ENCODE measurements around the gene FAM240A.

- TF ChIP-seq EZH2phosphoT487 (IDR thresholded peaks at IDR 0.05) = no peak
- no peak for TF ChIP-seq CTCF (IDR thresholded peaks at IDR 0.05)
Observed at GRCh38 chr3:46626039-46626438, 13.7 kb downstream of the FAM240A start.
